Endodermal cell (in vitro differentiated cells): Measurements from ENCODE around the gene SUPT6H. TPM values are rescaled to one million over a fixed set of nuclear protein-coding genes. Genes with fewer than 3 reads are reported as not detected.

Experiments used
- DNase-seq: peaks from one replicate; pipeline ENCODE4 v3.0.0-alpha.2; 2017
- H3K27ac ChIP-seq: 2 replicates; pipeline ENCODE4 v1.5.1; 2013; ENCODE audit warnings: mild to moderate bottlenecking, low read depth, low read length, moderate library complexity
- H3K27me3 ChIP-seq: 2 replicates; pipeline ENCODE4 v1.6.1; 2013; ENCODE audit warnings: mild to moderate bottlenecking, low read length, moderate library complexity; ENCODE audit not compliant: insufficient read depth, control insufficient read depth, poor library complexity, severe bottlenecking
- H3K36me3 ChIP-seq: 2 replicates; pipeline ENCODE4 v1.7.0; 2013; ENCODE audit warnings: mild to moderate bottlenecking, low read length, moderate library complexity; ENCODE audit not compliant: control insufficient read depth, insufficient read depth
- H3K4me1 ChIP-seq: one replicate; pipeline ENCODE4 v1.7.0; 2013; ENCODE audit warnings: low read length; ENCODE audit not compliant: control insufficient read depth, insufficient read depth
- H3K4me3 ChIP-seq: 2 replicates; pipeline ENCODE4 v1.5.1; 2013; ENCODE audit warnings: mild to moderate bottlenecking, low read length, moderate library complexity
- H3K9ac ChIP-seq: 2 replicates; pipeline ENCODE4 v1.6.1; 2013; ENCODE audit warnings: mild to moderate bottlenecking, low read length, moderate library complexity; ENCODE audit not compliant: poor library complexity, severe bottlenecking; ENCODE audit errors: extremely low read depth
- H3K9me3 ChIP-seq: 2 replicates; pipeline ENCODE4 v1.6.1; 2013; ENCODE audit warnings: mild to moderate bottlenecking, low read length, moderate library complexity; ENCODE audit not compliant: control insufficient read depth
- H3K27ac Mint-ChIP-seq: 2 replicates; pipeline ENCODE4 v1.8.0; 2020; ENCODE audit warnings: mixed read lengths
- H3K27me3 Mint-ChIP-seq: 2 replicates; pipeline ENCODE4 v1.8.0; 2021; ENCODE audit warnings: mild to moderate bottlenecking, mixed read lengths; ENCODE audit not compliant: insufficient read depth
- H3K36me3 Mint-ChIP-seq: 2 replicates; pipeline ENCODE4 v1.8.0; 2020; ENCODE audit warnings: low read depth, mixed read lengths
- H3K4me1 Mint-ChIP-seq: 2 replicates; pipeline ENCODE4 v1.8.0; 2020; ENCODE audit warnings: mixed read lengths
- H3K4me3 Mint-ChIP-seq: 2 replicates; pipeline ENCODE4 v1.8.0; 2020; ENCODE audit warnings: mild to moderate bottlenecking, moderate library complexity, mixed read lengths
- H3K9me3 Mint-ChIP-seq: 2 replicates; pipeline ENCODE4 v1.8.0; 2020; ENCODE audit warnings: mild to moderate bottlenecking, mixed read lengths
- WGBS, 2 experiments: methylation state at CpG; one replicate each; pipeline versions ENCODE4 v1.1.5 to v1.1.7; 2013; ENCODE audit warnings: missing lambda C conversion rate in 2 of 2, mixed read lengths in 1 of 2; ENCODE audit not compliant: insufficient coverage in 1 of 2, insufficient read length in 1 of 2; 5-methylcytosine and 5-hydroxymethylcytosine counted together
- total RNA-seq, 2 donors: library from RNA; stranded (reverse); fragmentation: NEBNext Ultra II Directional in 1 of 2; extraction: Animal tissue kit (Norgen Biotek cat#: 25700) in 1 of 2; gene quantifications; 2 replicates in 1 of 2; 3 replicates in 1 of 2; pipeline ENCODE4 v1.2.1, GENCODE V29; 2021
- TF ChIP-seq, protein P1 (sequence below): fragments of 200-600 bp; sonication (generic); conservative IDR thresholded peaks from 2 replicates; pipeline ENCODE4 v1.5.0; 2021; ENCODE audit warnings: antibody characterized with exemption, mild to moderate bottlenecking

The SUPT6H gene
- total RNA-seq, 2 donors from 2014 or later, result 54.4 to 72.1 TPM

DNA sequence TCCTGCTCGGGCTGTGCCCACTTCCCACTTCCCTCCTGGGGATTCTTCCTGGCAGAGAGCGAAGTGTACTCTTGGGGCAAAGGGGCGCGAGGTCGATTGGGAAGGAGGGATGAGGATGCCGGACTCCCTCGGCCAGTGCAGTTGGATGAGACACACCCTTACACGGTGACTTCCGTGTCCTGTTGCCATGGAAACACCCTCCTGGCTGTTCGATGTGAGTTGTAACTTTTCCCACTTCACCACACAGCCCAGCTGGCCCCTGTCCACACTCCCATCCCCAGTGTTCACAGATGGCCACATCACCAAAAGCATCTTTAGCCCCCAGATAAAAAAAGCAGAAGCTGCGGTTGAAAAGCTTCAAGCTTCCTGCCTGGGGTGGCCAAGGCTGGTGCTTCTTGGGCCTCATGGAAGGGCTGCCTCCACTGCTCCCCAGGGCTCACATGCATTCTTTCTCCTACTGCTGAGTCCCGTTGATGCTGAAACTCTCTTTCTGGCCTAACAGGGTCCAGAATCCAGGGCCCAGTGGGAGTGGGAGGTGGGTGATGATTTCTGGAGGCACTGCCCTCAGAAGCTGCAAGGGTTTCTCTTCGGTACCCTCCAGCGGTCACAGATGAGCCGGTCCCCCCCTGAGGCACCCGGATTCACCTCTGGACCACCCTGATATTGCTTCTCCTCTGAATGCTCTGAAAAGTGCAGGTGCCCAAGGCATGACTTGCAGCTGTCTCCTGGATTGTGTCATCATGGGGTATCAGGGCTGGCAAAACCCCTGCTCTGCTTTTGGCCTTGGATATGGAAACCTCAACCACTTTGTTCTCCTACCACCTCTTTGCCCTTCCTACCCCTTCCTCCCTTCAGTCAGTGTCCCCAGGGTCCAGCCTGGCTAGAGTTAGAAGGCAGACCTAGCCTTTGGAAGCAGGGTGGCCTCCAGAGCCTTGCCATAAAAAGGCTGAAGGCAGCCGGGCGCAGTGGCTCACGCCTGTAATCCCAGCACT is 79.6 kb downstream of the SUPT6H start:
- no peak overlapping the region for H3K27ac Mint-ChIP-seq
- no peaks in the 10 kb centered on the region for H3K9me3 ChIP-seq
- peaks cover 9% of the 10 kb centered on the region for H3K4me1 Mint-ChIP-seq
- H3K4me1 ChIP-seq, result peaks cover 8% of the 10 kb centered on the region
- H3K9me3 Mint-ChIP-seq, result no peaks in the 10 kb centered on the region
- H3K4me3 ChIP-seq, result no peak overlapping the region
- WGBS, 2 experiments, result 91 to 93% methylated on average over 13 to 19 of the region's 19 CpGs
- no peaks in the 10 kb centered on the region for H3K27me3 Mint-ChIP-seq
- no peaks in the 10 kb centered on the region for H3K27me3 ChIP-seq
- no peak overlapping the region for H3K4me3 Mint-ChIP-seq
- peaks cover 28% of the 10 kb centered on the region for H3K36me3 Mint-ChIP-seq
- H3K27ac ChIP-seq, result no peak overlapping the region
- DNase-seq, result no peak
- H3K9ac ChIP-seq, result no peak overlapping the region
- peaks cover 15% of the 10 kb centered on the region for H3K36me3 ChIP-seq
- TF ChIP-seq, protein P1, sequence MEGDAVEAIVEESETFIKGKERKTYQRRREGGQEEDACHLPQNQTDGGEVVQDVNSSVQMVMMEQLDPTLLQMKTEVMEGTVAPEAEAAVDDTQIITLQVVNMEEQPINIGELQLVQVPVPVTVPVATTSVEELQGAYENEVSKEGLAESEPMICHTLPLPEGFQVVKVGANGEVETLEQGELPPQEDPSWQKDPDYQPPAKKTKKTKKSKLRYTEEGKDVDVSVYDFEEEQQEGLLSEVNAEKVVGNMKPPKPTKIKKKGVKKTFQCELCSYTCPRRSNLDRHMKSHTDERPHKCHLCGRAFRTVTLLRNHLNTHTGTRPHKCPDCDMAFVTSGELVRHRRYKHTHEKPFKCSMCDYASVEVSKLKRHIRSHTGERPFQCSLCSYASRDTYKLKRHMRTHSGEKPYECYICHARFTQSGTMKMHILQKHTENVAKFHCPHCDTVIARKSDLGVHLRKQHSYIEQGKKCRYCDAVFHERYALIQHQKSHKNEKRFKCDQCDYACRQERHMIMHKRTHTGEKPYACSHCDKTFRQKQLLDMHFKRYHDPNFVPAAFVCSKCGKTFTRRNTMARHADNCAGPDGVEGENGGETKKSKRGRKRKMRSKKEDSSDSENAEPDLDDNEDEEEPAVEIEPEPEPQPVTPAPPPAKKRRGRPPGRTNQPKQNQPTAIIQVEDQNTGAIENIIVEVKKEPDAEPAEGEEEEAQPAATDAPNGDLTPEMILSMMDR, result no peak

DNA sequence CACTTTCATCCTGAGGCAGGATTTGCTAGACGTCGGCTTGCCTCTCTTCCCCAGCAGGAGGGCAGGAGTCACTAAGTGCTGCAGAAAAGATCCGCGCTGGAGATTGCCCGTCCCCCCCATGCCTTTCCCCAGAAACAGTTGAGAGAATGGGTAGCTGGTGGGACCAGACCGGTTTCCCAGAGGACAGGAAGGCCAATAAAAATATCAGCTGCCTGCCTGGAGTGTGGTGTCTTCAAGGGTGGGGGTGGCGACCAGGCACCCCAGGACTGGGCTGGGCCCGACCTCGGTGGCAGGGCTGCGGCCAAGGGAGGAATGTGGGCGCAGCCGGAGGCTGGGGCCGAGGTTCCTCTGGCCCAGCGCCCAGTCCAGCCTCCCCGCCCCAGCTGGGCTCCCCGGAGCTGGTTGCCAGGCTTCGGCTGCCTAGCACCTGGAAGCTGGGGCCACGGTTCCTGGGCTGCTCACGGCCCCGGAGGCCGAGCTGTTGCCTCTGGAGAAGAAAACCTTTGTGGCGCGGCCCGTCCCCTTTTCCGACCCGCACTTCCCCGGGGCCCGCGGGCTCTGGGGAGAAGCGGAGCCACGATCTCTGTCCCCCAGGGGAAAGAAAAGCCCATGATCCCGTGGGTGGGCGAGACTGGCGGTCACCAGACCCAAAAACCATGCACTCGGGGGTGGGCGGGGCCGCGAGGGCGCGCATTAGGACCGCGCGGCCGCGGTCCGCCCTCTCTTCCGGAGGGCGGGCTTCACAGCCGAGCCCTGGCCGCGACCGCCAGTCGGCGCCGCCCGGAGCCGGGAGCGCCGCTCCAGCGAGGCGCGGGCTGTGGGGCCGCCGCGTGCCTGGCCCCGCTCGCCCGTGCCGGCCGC is 81.5 kb downstream of the SUPT6H start, which contains the start of gene TRAF4:
Gene TRAF4, plus strand, starts transcription at position 769 of the 861 bp plus-strand sequence. CDS start 102 bp downstream, outside the sequence.
- H3K4me1 Mint-ChIP-seq, result peaks cover 9% of the 10 kb centered on the region
- peak within 1 kb of the TSS; percentile 99 for H3K27ac Mint-ChIP-seq
- H3K9me3 Mint-ChIP-seq, result no peaks in the 10 kb centered on the region
- peak within 1 kb of the TSS; percentile 93 for H3K4me3 Mint-ChIP-seq
- Histone ChIP-seq H3K4me3 (peak within 1 kb of the TSS; percentile 99), H3K9ac (peak within 1 kb of the TSS; percentile 100), H3K36me3 (peaks cover 33% of the 10 kb centered on the region), H3K27me3 (no peaks in the 10 kb centered on the region), H3K27ac (peak within 1 kb of the TSS; percentile 99), H3K4me1 (peaks cover 10% of the 10 kb centered on the region), H3K9me3 (no peaks in the 10 kb centered on the region)
- H3K27me3 Mint-ChIP-seq, result no peaks in the 10 kb centered on the region
- TF ChIP-seq, protein P1, result peak; percentile 27
- WGBS, 2 experiments, result 0% methylated on average over 42 to 70 of the region's 70 CpGs
- peaks cover 33% of the 10 kb centered on the region for H3K36me3 Mint-ChIP-seq
- DNase-seq, result peak; percentile 97
